SU-DHL-6 (cell line): ENCODE results near the gene LCTL.

Source experiments
- H2AFZ ChIP-seq: fragments of 200-600 bp; sonication (generic); 2 replicates; pipeline ENCODE4 v1.6.1; 2014; ENCODE audit warnings: low read depth, mild to moderate bottlenecking, moderate library complexity, mixed read lengths, antibody characterized with exemption, low read length; ENCODE audit not compliant: severe bottlenecking
- H3F3A ChIP-seq: fragments of 200-600 bp; shearing (Covaris generic); 2 replicates; pipeline ENCODE4 v1.6.0; 2016; ENCODE audit warnings: antibody characterized with exemption, mild to moderate bottlenecking; ENCODE audit not compliant: insufficient read depth
- H3K27ac ChIP-seq: fragments of 200-600 bp; sonication (generic); 2 replicates; pipeline ENCODE4 v1.5.1; 2016; ENCODE audit warnings: low read depth, mild to moderate bottlenecking, low read length, moderate library complexity, mixed read lengths
- H3K27me3 ChIP-seq: fragments of 200-600 bp; sonication (generic), shearing (Covaris generic); 2 replicates; pipeline ENCODE4 v1.6.0; 2014; ENCODE audit warnings: mild to moderate bottlenecking, low read length
- H3K36me3 ChIP-seq: fragments of 200-600 bp; sonication (generic); 2 replicates; pipeline ENCODE4 v1.6.1; 2014; ENCODE audit warnings: mild to moderate bottlenecking, low read length, mixed read lengths
- H3K4me2 ChIP-seq: fragments of 300-600, 200-600 bp; shearing (Covaris generic), sonication (generic); 2 replicates; pipeline ENCODE4 v1.6.0; 2014; ENCODE audit warnings: low read length, low read depth, mild to moderate bottlenecking; ENCODE audit not compliant: poor library complexity, severe bottlenecking
- H3K4me3 ChIP-seq: fragments of 200-600 bp; sonication (generic); 2 replicates; pipeline ENCODE4 v1.5.1; 2014; ENCODE audit warnings: antibody characterized with exemption, low read length, mild to moderate bottlenecking, mixed read lengths; ENCODE audit not compliant: insufficient read depth, poor library complexity, severe bottlenecking
- H3K79me2 ChIP-seq: fragments of 200-600 bp; sonication (generic); 2 replicates; pipeline ENCODE4 v1.6.1; 2014; ENCODE audit warnings: mild to moderate bottlenecking, low read length, moderate library complexity; ENCODE audit not compliant: insufficient read depth
- H3K9ac ChIP-seq: fragments of 200-600 bp; sonication (generic); 2 replicates; pipeline ENCODE4 v1.7.0; 2014; ENCODE audit warnings: mild to moderate bottlenecking, low read length
- H3K9me2 ChIP-seq: fragments of 200-600 bp; sonication (generic); replicated peaks from 2 replicates; pipeline ENCODE4 v1.6.1; 2014; ENCODE audit warnings: low read length; ENCODE audit not compliant: insufficient read depth
- H3K9me3 ChIP-seq: fragments of 200-600 bp; sonication (generic); 2 replicates; pipeline ENCODE4 v1.6.1; 2014; ENCODE audit warnings: low read length, mixed read lengths; ENCODE audit not compliant: insufficient read depth
- H4K20me1 ChIP-seq: fragments of 200-600 bp; sonication (generic); 2 replicates; pipeline ENCODE4 v1.6.1; 2014; ENCODE audit warnings: low read depth, mild to moderate bottlenecking, antibody characterized with exemption, low read length, moderate library complexity, mixed read lengths
- EZH2phosphoT487 ChIP-seq: fragments of 200-600 bp; sonication (generic), shearing (Covaris generic); conservative IDR thresholded peaks from 2 replicates; pipeline ENCODE4 v1.6.1; 2018; ENCODE audit warnings: mild to moderate bottlenecking, antibody characterized with exemption, low read length, moderate library complexity, mixed read lengths
- TF ChIP-seq, protein P1 (sequence below): fragments of 200-600 bp; sonication (generic); IDR thresholded peaks from one replicate; pipeline ENCODE4 v1.5.1; 2017; ENCODE audit warnings: antibody characterized with exemption, mild to moderate bottlenecking, low read length, moderate library complexity; ENCODE audit not compliant: insufficient read depth, poor library complexity, severe bottlenecking

The LCTL gene

GRCh38 chr15:66560856-66561525, 4.8 kb downstream of the LCTL start:
- Histone ChIP-seq H3K79me2 (no peaks in the 10 kb centered on the region), H3K9me2 (no peaks in the 10 kb centered on the region), H3K27me3 (no peaks in the 10 kb centered on the region), H3K9ac (no peak overlapping the region), H4K20me1 (no peaks in the 10 kb centered on the region), H3K9me3 (no peaks in the 10 kb centered on the region), H2AFZ (no peak overlapping the region), H3K27ac (no peak overlapping the region), H3K4me2 (no peak overlapping the region), H3K4me3 (no peak overlapping the region), H3F3A (no peaks in the 10 kb centered on the region), H3K36me3 (no peaks in the 10 kb centered on the region)
- no peak for TF ChIP-seq EZH2phosphoT487

- Histone ChIP-seq H3K27ac (no peak overlapping the region), H3K9ac (no peak overlapping the region), H2AFZ (no peak overlapping the region), H3K27me3 (no peaks in the 10 kb centered on the region), H3K9me2 (no peaks in the 10 kb centered on the region), H3K4me2 (no peak overlapping the region), H3K9me3 (no peaks in the 10 kb centered on the region), H3K79me2 (no peaks in the 10 kb centered on the region), H3K36me3 (no peaks in the 10 kb centered on the region), H3F3A (no peaks in the 10 kb centered on the region), H3K4me3 (no peak overlapping the region), H4K20me1 (no peaks in the 10 kb centered on the region)
- no peak for TF ChIP-seq EZH2phosphoT487
- TF ChIP-seq, protein P1, sequence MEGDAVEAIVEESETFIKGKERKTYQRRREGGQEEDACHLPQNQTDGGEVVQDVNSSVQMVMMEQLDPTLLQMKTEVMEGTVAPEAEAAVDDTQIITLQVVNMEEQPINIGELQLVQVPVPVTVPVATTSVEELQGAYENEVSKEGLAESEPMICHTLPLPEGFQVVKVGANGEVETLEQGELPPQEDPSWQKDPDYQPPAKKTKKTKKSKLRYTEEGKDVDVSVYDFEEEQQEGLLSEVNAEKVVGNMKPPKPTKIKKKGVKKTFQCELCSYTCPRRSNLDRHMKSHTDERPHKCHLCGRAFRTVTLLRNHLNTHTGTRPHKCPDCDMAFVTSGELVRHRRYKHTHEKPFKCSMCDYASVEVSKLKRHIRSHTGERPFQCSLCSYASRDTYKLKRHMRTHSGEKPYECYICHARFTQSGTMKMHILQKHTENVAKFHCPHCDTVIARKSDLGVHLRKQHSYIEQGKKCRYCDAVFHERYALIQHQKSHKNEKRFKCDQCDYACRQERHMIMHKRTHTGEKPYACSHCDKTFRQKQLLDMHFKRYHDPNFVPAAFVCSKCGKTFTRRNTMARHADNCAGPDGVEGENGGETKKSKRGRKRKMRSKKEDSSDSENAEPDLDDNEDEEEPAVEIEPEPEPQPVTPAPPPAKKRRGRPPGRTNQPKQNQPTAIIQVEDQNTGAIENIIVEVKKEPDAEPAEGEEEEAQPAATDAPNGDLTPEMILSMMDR, result no peak
These were observed 7.5 kb downstream of the LCTL start for GRCh38 chr15:66558271-66558670.

- H3K27ac ChIP-seq, result no peak overlapping the region
- H3K79me2 ChIP-seq, result no peaks in the 10 kb centered on the region
- H3K9me2 ChIP-seq, result no peaks in the 10 kb centered on the region
- H3F3A ChIP-seq, result no peaks in the 10 kb centered on the region; the same call in 1 of the 2 replicates
- no peaks in the 10 kb centered on the region for H3K27me3 ChIP-seq
- no peak overlapping the region for H3K9ac ChIP-seq
- H3K4me2 ChIP-seq, result no peak overlapping the region
- no peak overlapping the region for H3K4me3 ChIP-seq
- no peak overlapping the region for H2AFZ ChIP-seq
- H3K9me3 ChIP-seq, result no peaks in the 10 kb centered on the region
- no peak for TF ChIP-seq EZH2phosphoT487
- TF ChIP-seq, protein P1, result no peak
- no peaks in the 10 kb centered on the region for H4K20me1 ChIP-seq
- H3K36me3 ChIP-seq, result peaks cover 9% of the 10 kb centered on the region; the same call in 1 of the 2 replicates
These were observed 10.1 kb downstream of the LCTL start for GRCh38 chr15:66555685-66556084.

DNA sequence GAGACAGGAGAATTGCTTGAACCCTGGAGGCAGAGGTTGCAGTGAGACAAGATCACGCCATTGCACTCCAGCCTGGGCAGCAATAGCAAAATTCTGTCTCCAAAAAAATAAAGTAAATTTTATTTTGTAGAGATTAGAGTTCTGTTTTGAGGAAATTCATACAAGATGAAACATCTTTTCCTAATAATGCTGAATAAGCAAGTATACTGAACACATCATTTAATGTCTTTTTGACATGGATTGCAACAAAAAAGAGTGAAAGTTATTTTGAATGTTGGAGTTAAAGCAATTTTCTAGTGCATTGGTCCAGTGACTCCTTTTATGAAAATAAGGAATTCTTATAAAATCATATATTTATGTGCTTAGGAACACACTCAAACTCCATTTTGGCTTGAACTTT, 20.5 kb downstream of the LCTL start:
- Histone ChIP-seq H4K20me1 (no peaks in the 10 kb centered on the region; the same call in 1 of the 2 replicates), H2AFZ (no peak overlapping the region), H3K9me3 (no peaks in the 10 kb centered on the region), H3K27ac (no peak overlapping the region), H3K4me2 (no peak overlapping the region), H3K9ac (no peak overlapping the region), H3K36me3 (peaks cover 35% of the 10 kb centered on the region), H3K79me2 (no peaks in the 10 kb centered on the region), H3K9me2 (no peaks in the 10 kb centered on the region), H3F3A (no peaks in the 10 kb centered on the region; the same call in 1 of the 2 replicates), H3K27me3 (no peaks in the 10 kb centered on the region), H3K4me3 (no peak overlapping the region)
- TF ChIP-seq EZH2phosphoT487, result no peak
- TF ChIP-seq, protein P1, result no peak
